GM21423 (cell line): ENCODE results near the gene FBXW8.
A peak's percentile ranks its signal among the peaks of the same experiment; 100 is the strongest.
"Not testable (repeated sequence)": the region's sequence is repeated elsewhere in the genome, so short reads cannot be mapped to it uniquely, and the experiment has no call there.

Experiments
- ATAC-seq: cut with Tn5 transposase; IDR thresholded peaks from one replicate; pipeline ENCODE4 v1.9.1; 2021; ENCODE audit warnings: mild to moderate bottlenecking, moderate library complexity; ENCODE audit not compliant: unreplicated experiment

The FBXW8 gene

DNA sequence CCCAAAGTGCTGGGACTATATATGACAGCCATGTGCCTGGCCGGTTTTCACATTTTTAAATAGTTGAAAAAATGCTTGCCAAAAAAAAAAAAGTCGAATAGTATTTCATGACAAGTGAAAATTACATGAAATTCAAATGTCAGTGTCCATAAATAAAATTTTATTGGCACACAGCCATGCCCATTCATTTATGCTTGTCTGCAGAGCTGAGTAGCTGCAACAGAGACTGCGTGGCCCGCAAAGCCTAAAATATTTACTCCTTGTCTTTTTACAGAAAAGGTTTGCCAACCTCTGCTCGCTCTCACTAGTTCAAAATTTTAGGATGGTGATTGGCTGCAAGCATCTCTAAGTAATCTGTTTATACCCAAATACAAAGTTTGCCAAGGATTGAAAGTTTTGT, 139.3 kb downstream of the FBXW8 start:
- no peak for ATAC-seq

DNA sequence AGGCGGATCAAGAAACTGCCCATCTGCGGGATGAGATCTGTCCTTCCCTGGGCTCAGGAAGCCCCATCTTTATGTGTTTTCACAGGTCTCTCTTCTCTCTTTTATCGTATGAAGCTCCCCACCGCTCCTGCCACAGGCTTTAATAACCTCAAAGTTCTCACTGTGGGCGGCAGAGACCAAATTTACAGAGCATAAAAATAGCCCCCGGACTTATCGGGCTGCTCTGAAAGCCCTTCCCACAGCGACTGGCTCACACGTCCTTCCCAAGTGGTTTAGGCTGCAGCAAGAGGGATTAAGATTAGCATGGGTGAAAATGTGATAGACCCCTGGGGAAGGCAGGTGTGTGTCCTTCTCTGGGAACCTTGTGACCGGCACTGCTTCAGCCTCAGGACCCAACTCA, 140.6 kb downstream of the FBXW8 start:
- ATAC-seq = no peak

DNA sequence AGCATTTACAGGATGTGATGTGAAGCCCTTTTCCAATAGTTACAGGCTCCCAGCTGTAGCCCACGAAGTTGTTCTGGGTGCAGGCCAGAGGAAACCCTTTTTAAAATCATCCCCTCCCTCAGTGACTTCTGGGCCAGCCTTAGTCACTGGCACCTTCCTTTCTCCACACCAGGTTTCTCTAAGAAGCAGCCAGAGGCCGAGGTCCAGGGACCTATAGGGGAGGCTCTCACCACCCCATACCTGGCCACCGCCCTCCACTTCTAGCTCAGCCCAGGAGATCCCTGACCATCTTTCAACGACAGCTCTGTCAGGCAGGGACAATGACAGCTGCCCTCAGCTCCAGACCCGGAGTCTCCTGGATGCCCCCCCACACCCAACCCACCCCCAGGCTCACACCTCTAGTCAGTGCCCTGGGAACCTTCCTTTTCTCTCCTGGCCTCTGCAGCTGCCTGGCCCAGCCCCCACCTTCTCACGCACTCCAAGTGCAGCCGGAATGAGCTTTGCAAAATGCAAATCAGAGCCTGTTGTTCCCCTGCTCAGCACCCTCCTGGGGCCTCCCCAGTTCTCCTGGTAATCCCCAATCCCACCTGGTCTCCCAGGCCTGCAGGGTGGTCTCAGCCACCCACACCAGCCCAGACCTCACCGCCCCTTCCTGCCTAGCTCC, 141.8 kb downstream of the FBXW8 start:
- ATAC-seq = no peak

DNA sequence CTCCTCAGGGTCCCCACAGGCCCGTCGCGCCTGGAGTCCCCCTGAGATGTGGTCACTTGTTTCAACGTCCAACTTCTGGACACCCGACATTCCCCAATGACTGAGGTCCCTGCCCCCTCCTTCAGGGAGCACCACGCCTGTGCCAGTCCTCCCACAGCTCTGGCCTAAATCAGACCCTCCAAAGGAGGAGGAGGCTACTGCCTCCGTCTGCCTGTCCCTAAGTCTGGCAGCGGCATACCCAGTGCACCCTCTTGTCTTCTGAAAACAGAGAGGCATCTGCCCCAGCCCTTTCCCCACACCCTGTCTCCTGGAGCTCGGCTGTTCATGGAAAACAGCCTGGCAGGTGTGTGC, 142.3 kb downstream of the FBXW8 start:
- no peak for ATAC-seq

GRCh38 chr12:117053597-117054201, 142.9 kb downstream of the FBXW8 start:
- no peak for ATAC-seq

GRCh38 chr12:117054279-117054678, 143.5 kb downstream of the FBXW8 start:
- ATAC-seq = no peak

DNA sequence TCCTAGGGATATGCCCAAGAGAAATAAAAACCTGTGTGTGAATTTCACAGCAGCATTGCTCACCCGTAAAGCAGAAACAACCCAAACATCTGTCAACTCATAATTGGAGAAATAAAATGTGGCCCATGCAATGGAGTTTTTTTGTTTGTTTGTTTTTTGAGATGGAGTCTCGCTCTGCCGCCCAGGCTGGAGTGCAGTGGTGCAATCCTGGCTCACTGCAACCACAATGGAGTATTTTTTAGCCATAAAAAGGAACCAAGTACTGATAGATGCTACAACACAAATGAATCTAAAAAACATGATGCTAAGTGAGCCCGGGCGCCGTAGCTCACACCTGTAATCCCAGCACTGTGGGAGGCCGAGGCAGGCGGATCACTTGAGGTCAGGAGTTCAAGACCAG, 146.9 kb downstream of the FBXW8 start:
- ATAC-seq = not testable (repeated sequence)

- ATAC-seq = no peak
Measured at GRCh38 chr12:117058442-117059072, 147.8 kb downstream of the FBXW8 start.

DNA sequence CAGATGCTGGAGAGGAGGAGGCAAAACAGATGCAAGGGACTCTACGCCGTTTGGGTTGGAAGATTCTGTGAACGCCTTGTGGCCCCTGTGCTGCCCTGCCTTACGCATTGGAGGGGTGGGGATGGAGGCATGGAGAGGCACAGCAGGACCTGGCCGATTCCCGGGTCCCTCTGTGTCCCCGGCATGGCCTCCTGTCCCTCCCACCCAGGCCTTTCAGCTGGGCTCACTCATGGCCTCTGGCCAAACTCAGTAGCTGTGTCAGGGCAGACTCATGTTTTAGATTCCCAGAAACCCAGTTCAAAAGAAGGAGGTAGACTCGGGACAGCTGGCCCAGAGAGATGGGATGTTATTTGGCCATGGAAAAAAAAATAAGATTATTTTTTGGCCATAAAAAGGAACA, 148.4 kb downstream of the FBXW8 start:
- no peak for ATAC-seq

DNA sequence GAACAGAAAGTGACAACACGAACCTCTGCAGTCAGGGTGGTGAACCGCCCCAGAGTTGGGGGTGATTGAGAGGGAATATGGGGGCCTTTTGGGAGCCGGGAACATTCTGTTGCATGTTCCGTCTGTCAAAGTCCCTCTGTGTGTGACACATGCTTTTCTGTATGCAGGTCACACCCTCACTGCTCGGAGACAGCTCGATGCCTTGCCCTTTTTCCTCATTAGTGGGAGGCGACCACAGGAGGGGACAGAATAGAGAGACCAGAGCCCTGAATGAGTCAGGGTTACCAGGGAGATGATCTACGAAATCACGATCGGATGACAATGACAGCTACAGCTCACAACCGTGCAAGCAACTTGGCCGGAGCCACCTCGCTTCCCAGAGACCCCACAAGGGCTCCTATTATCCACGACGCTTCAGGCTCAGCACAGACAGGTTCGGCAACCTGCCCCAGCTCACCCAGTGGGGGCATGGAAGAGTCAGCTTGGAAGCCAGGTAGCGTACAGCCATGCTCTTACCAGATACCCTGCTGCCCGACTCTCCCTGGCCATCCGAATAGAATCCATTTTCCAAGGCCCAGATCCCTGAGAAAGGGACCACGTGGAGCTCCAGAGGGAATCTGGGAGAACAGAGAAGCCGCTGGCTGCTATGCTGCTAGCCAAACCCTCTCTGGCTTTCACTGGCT, 149.6 kb downstream of the FBXW8 start:
- no peak for ATAC-seq

GRCh38 chr12:117060929-117061305, 150.2 kb downstream of the FBXW8 start:
- no peak for ATAC-seq

DNA sequence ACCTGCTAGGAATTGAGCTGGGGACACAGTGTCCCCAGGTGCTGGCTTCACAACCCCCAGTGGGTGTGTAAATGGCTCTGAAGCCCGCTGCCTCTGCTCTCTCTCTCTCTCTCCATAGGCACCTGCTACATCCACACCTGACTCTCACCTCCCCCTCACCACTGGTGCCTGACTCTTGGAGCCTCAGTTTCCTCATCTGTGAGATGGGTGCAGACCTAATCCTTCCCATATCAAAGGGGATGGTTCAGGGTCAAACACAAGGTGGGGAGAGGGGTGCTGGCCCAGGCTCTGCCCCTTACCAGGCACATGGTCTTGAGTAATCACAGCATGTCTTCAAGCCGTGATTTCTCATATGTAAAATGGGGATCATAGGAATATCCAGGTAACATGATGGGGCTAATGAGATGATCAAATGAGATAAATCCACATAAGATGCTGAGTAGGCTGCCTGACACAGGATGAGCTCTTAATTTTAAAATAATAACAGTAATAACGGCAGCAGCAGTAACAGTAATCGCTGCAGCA, 150.9 kb downstream of the FBXW8 start:
- no peak for ATAC-seq

GRCh38 chr12:117063162-117063911, 152.6 kb downstream of the FBXW8 start:
- peak; percentile 72 for ATAC-seq

DNA sequence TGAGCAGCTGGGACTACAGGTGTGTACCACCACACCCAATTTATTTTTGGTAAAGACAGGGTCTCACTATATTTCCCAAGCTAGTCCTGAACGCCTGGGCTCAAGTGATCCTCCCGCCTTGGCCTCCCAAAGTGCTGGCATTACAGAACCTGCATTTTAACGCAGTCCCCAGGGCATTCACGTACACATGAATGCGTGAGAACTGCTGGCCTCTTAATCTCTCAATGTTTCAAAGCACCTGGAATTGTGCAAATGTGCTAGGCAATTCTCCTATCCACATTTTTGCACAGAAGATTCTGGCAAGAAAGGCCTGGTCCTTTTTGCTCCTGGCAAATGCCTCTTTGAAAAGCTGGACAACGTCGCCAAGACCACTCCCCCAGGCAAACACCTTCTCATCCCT, 153.3 kb downstream of the FBXW8 start:
- no peak for ATAC-seq

- no peak for ATAC-seq
Measured at GRCh38 chr12:117064596-117064995, 153.8 kb downstream of the FBXW8 start.

DNA sequence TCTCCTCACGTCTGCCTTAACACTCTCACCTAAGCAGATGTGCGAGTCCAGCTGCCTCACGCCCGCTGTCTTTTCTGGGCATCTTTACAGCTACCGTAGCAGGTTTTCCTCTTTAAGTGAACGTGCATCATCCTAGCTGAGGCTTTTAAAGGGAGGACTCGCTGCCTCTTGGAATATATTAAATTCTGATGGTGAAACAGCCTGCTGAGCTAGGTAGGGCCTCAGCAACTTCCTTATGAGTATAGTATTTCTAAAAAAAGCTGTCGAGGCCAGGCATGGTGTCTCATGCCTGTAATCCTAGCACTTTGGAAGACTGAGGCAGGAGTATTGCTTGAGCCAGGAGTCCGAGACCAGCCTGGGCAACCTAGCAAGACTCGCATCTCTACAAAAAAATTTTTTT, 156.3 kb downstream of the FBXW8 start:
- no peak for ATAC-seq

DNA sequence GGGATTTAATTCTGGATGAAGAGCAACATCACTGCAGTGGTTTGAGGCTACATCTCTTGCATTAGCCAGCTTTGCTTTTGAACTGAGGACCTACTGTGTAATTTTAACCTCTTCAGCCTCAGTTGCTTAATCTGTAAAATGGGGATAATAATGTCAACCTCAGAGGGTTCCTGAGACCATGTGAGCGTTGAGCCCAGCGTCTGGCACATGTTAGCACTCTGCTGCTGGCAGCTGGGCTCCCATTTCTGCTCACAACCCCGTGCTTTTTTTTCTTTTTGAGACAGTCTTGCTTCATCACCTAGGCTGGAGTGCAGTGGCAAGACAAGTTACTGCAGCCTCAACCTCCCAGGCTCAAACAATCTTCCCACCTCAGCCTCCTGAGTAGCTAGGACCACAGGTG, 156.9 kb downstream of the FBXW8 start:
- no peak for ATAC-seq

DNA sequence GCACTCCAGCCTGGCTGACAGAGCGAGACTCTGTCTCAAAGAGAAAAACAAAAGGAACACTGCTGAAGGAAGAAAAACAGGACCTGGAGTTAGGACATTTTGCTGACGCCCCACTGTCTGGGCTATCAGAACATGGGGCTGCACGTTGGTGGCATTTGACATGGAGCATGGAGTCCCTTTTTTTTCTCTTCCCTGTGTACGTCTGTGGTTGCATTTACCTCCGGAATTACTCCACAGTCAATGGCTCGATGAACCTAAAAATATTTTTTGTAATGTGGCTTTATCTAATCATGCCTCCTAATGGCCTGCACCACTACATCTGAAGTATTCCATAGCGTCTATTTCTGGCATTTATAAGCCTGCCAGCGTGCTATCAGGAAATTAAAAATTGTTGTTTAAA, 157.7 kb downstream of the FBXW8 start:
- no peak for ATAC-seq

GRCh38 chr12:117069101-117069797, 158.5 kb downstream of the FBXW8 start:
- ATAC-seq = no peak
